Large intestine (tissue), 12 donors: ENCODE results near the gene YPEL3. TPM values are rescaled to one million over a fixed set of nuclear protein-coding genes. Genes with fewer than 3 reads are reported as not detected.

Experiments used
- DNase-seq, 2 donors: peaks; one replicate each; pipeline versions ENCODE4 v3.0.0 to v3.0.0-alpha.2; 2013
- H3K27ac ChIP-seq: one replicate; pipeline ENCODE4 v1.5.1; 2013; ENCODE audit warnings: low read length
- H3K27me3 ChIP-seq: 2 replicates; pipeline ENCODE4 v1.6.1; 2013; ENCODE audit warnings: low read length; ENCODE audit not compliant: control insufficient read depth, insufficient read depth
- H3K36me3 ChIP-seq: 2 replicates; pipeline ENCODE4 v1.6.1; 2013; ENCODE audit warnings: low read length; ENCODE audit not compliant: control insufficient read depth, insufficient read depth
- H3K4me1 ChIP-seq: one replicate; pipeline ENCODE4 v1.6.1; 2013; ENCODE audit warnings: low read length; ENCODE audit not compliant: control insufficient read depth, insufficient read depth
- H3K4me3 ChIP-seq: one replicate; pipeline ENCODE4 v1.5.1; 2013; ENCODE audit warnings: low read length
- H3K9me3 ChIP-seq: one replicate; pipeline ENCODE4 v1.6.1; 2013; ENCODE audit warnings: mild to moderate bottlenecking, low read depth, low read length, moderate library complexity; ENCODE audit not compliant: control insufficient read depth
- WGBS: methylation state at CpG from one replicate; pipeline ENCODE4 v1.1.5; 2013; ENCODE audit warnings: low lambda C conversion rate; ENCODE audit not compliant: insufficient coverage; 5-methylcytosine and 5-hydroxymethylcytosine counted together
- long read RNA-seq, 11 donors: transcript quantifications; one replicate each; lab custom pipeline, GENCODE V29; 2026
- polyA plus RNA-seq: library from polyadenylated mRNA; unstranded; fragments of 120-200 nt; gene quantifications from one replicate; pipeline ENCODE4 v1.2.1, GENCODE V29; 2013

The YPEL3 gene, protein sequence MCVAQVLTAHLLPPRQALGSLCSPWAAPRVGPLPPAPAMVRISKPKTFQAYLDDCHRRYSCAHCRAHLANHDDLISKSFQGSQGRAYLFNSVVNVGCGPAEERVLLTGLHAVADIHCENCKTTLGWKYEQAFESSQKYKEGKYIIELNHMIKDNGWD
- polyA plus RNA-seq: 64.5 TPM
- long read RNA-seq, donor 1, transcript YPEL3-201 (5 exons, 935 nt): major isoform, 11 of 13 reads
- long read RNA-seq, donor 1, partial matches to known transcripts: 0 of 13 reads
- long read RNA-seq, donor 1, other reads (novel, unspliced or antisense): 0 of 13 reads
- long read RNA-seq, donor 2, transcript YPEL3-201 (5 exons, 935 nt): major isoform, 13 of 19 reads
- long read RNA-seq, donor 2, partial matches to known transcripts: 0 of 19 reads
- long read RNA-seq, donor 2, other reads (novel, unspliced or antisense): 0 of 19 reads
- long read RNA-seq, donor 3: 0 reads
- long read RNA-seq, donor 4, transcript YPEL3-201 (5 exons, 935 nt): major isoform, 7 of 8 reads
- long read RNA-seq, donor 4, partial matches to known transcripts: 0 of 8 reads
- long read RNA-seq, donor 4, other reads (novel, unspliced or antisense): 0 of 8 reads
- long read RNA-seq, donor 5, transcript YPEL3-202 (4 exons, 1,588 nt): minor isoform, 5 of 32 reads
- long read RNA-seq, donor 5, transcript YPEL3-201 (5 exons, 935 nt): major isoform, 18 of 32 reads
- long read RNA-seq, donor 5, partial matches to known transcripts: 6 of 32 reads
- long read RNA-seq, donor 5, other reads (novel, unspliced or antisense): 0 of 32 reads
- long read RNA-seq, donor 6, transcript YPEL3-201 (5 exons, 935 nt): major isoform, 19 of 29 reads
- long read RNA-seq, donor 6, transcript YPEL3-202 (4 exons, 1,588 nt): minor isoform, 5 of 29 reads
- long read RNA-seq, donor 6, partial matches to known transcripts: 0 of 29 reads
- long read RNA-seq, donor 6, other reads (novel, unspliced or antisense): 0 of 29 reads
- long read RNA-seq, donor 7, transcript YPEL3-201 (5 exons, 935 nt): major isoform, 13 of 17 reads
- long read RNA-seq, donor 7, partial matches to known transcripts: 0 of 17 reads
- long read RNA-seq, donor 7, other reads (novel, unspliced or antisense): 0 of 17 reads
- long read RNA-seq, donor 8, transcript YPEL3-201 (5 exons, 935 nt): major isoform, 21 of 28 reads
- long read RNA-seq, donor 8, partial matches to known transcripts: 0 of 28 reads
- long read RNA-seq, donor 8, other reads (novel, unspliced or antisense): 0 of 28 reads
- long read RNA-seq, donor 9, transcript YPEL3-201 (5 exons, 935 nt): major isoform, 22 of 32 reads
- long read RNA-seq, donor 9, transcript YPEL3-202 (4 exons, 1,588 nt): minor isoform, 6 of 32 reads
- long read RNA-seq, donor 9, partial matches to known transcripts: 0 of 32 reads
- long read RNA-seq, donor 9, other reads (novel, unspliced or antisense): 0 of 32 reads
- long read RNA-seq, donor 10, transcript YPEL3-201 (5 exons, 935 nt): major isoform, 22 of 36 reads
- long read RNA-seq, donor 10, transcript YPEL3-210 (5 exons, 371 nt): minor isoform, 6 of 36 reads
- long read RNA-seq, donor 10, transcript YPEL3-202 (4 exons, 1,588 nt): minor isoform, 5 of 36 reads
- long read RNA-seq, donor 10, partial matches to known transcripts: 0 of 36 reads
- long read RNA-seq, donor 10, other reads (novel, unspliced or antisense): 0 of 36 reads
- long read RNA-seq, donor 11, transcript YPEL3-202 (4 exons, 1,588 nt): minor isoform, 5 of 21 reads
- long read RNA-seq, donor 11, transcript YPEL3-201 (5 exons, 935 nt): major isoform, 13 of 21 reads
- long read RNA-seq, donor 11, partial matches to known transcripts: 0 of 21 reads
- long read RNA-seq, donor 11, other reads (novel, unspliced or antisense): 0 of 21 reads

DNA sequence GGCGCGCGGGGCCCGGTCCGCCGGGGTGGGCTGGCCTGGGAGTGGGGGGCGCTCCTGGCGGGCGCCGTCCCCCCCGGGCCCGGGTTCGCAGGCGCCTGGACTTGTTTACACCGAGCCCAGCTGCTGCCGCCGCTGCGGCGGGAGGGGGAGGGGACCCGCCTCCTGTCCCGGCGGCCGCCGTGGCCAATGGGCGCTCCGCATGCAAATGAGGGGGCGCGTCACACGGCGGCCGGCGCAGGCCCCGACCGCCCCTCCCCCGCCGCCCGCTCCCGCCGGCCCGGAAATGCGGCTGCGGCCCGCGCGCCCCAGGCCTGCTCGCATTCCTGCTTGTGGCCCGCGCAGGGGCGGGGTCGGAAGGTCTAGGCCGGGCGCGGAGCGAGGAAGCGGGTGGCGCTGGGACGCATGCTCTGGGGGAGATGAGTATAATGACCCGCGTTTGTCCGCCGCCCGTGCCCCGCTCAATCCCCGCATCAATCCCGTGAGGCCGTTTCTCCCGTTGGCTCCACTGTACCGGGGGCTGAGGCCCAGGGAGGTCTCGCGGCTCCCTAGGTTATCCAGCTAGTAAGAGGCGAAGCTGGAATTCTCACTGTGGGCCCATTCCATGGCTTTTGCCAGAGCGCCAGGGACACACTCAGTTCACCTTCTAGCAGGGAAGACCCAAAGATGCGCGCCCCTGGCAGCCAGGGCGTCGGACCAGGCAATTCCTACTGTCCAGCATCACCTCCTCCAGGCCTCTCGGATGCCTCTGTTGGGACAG is at the start of gene YPEL3:
TSS of gene YPEL3 (minus strand) at position 109 of the 757 bp plus-strand sequence. CDS start 731 bp downstream, outside the sequence.
- Histone ChIP-seq H3K4me3 (peak within 1 kb of the TSS; percentile 70), H3K27me3 (no peaks in the 10 kb centered on the region), H3K27ac (peak within 1 kb of the TSS; percentile 71), H3K4me1 (peaks cover 21% of the 10 kb centered on the region), H3K36me3 (peaks cover 15% of the 10 kb centered on the region), H3K9me3 (peaks cover 14% of the 10 kb centered on the region)
- no CpG with 5 or more reads among the region's 77 CpGs for WGBS
- peak; percentile 93 to 95 for DNase-seq

GRCh38 chr16:30145657-30146056 is 49.6 kb upstream of the YPEL3 start:
- no peak overlapping the region for H3K4me3 ChIP-seq
- DNase-seq: no peak
- H3K36me3 ChIP-seq: no peaks in the 10 kb centered on the region
- H3K27ac ChIP-seq: no peak overlapping the region
- no peaks in the 10 kb centered on the region for H3K4me1 ChIP-seq
- WGBS: no CpG with 5 or more reads among the region's 1 CpG
- H3K27me3 ChIP-seq: no peaks in the 10 kb centered on the region
- H3K9me3 ChIP-seq: peaks cover 9% of the 10 kb centered on the region

DNA sequence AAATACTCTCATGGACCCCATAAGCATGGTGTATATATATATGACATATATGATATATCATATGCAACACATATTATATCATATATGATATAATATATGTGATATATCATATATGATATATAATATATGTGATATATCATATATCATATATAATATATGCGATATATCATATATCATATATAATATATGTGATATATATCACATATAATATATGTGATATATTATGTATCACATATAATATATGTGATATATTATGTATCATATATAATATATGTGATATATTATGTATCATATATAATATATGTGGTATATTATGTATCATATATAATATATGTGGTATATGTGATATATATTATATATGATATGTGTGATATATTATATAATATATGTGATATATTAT is 48.9 kb upstream of the YPEL3 start:
- no peak for DNase-seq
- Histone ChIP-seq H3K4me3 (no peak overlapping the region), H3K27me3 (no peaks in the 10 kb centered on the region), H3K9me3 (peaks cover 8% of the 10 kb centered on the region), H3K4me1 (peaks cover 4% of the 10 kb centered on the region), H3K36me3 (no peaks in the 10 kb centered on the region), H3K27ac (no peak overlapping the region)
- WGBS: no CpG with 5 or more reads among the region's 1 CpG

- H3K27ac ChIP-seq: no peak overlapping the region
- H3K9me3 ChIP-seq: peaks cover under 1% of the 10 kb centered on the region
- no peak overlapping the region for H3K4me3 ChIP-seq
- peaks cover 10% of the 10 kb centered on the region for H3K4me1 ChIP-seq
- H3K36me3 ChIP-seq: no peaks in the 10 kb centered on the region
- no peak for DNase-seq
- H3K27me3 ChIP-seq: no peaks in the 10 kb centered on the region
Observed at GRCh38 chr16:30144017-30144416, 48.0 kb upstream of the YPEL3 start.

GRCh38 chr16:30143347-30143702 is 47.3 kb upstream of the YPEL3 start:
- Histone ChIP-seq H3K4me1 (peaks cover 10% of the 10 kb centered on the region), H3K36me3 (no peaks in the 10 kb centered on the region), H3K4me3 (no peak overlapping the region), H3K9me3 (no peaks in the 10 kb centered on the region), H3K27ac (no peak overlapping the region), H3K27me3 (no peaks in the 10 kb centered on the region)
- DNase-seq: no peak
- WGBS: no CpG with 5 or more reads among the region's 2 CpGs

GRCh38 chr16:30142672-30143346 is 46.8 kb upstream of the YPEL3 start:
- no peak for DNase-seq
- WGBS: no CpG with 5 or more reads among the region's 13 CpGs
- Histone ChIP-seq H3K4me1 (peaks cover 10% of the 10 kb centered on the region), H3K27me3 (no peaks in the 10 kb centered on the region), H3K4me3 (no peak overlapping the region), H3K9me3 (no peaks in the 10 kb centered on the region), H3K36me3 (no peaks in the 10 kb centered on the region), H3K27ac (no peak overlapping the region)

DNA sequence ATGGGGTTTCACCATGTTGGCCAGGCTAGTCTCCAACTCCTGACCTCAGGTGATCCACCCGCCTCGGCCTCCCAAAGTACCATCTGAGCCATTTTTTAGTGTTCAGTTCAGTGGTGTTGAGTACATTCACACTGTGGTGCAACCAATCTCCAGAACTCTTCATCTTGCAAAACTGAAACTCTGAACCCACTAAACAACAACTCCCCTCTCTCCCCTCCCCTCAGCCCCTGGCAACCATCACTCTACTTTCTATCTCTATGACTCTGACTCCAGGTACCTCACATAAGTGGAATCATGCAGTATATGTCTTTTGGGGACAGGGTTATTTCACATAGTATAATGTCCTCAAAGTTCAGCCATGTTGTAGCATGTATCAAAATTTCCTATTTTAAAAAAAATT is 45.7 kb upstream of the YPEL3 start:
- Histone ChIP-seq H3K36me3 (no peaks in the 10 kb centered on the region), H3K4me1 (peaks cover 10% of the 10 kb centered on the region), H3K9me3 (no peaks in the 10 kb centered on the region), H3K27ac (no peak overlapping the region), H3K4me3 (no peak overlapping the region), H3K27me3 (no peaks in the 10 kb centered on the region)
- no CpG with 5 or more reads among the region's 2 CpGs for WGBS
- DNase-seq: no peak

GRCh38 chr16:30139583-30140481 is 43.8 kb upstream of the YPEL3 start:
- whole genome bisulfite sequencing: 8% methylated on average over 3 of the region's 13 CpGs
- Histone ChIP-seq H3K27ac (peak overlapping the region; percentile 25), H3K27me3 (no peaks in the 10 kb centered on the region), H3K4me3 (no peak overlapping the region), H3K4me1 (peaks cover 10% of the 10 kb centered on the region), H3K9me3 (no peaks in the 10 kb centered on the region), H3K36me3 (no peaks in the 10 kb centered on the region)
- peak; percentile 39 to 76 for DNase-seq
